Panc1 (cell line): Measurements from ENCODE around the gene TTC21B.

Experiments
- POLR2AphosphoS5 ChIP-seq: IDR thresholded peaks from 2 replicates; pipeline ENCODE4 v1.6.1; 2012; ENCODE audit warnings: mild to moderate bottlenecking, low read depth, low read length, moderate library complexity
- TF ChIP-seq, protein P1 (sequence below): fragments of 450-650 bp; IDR thresholded peaks from 2 replicates; pipeline ENCODE4 v1.5.1; 2017; ENCODE audit warnings: mild to moderate bottlenecking

DNA sequence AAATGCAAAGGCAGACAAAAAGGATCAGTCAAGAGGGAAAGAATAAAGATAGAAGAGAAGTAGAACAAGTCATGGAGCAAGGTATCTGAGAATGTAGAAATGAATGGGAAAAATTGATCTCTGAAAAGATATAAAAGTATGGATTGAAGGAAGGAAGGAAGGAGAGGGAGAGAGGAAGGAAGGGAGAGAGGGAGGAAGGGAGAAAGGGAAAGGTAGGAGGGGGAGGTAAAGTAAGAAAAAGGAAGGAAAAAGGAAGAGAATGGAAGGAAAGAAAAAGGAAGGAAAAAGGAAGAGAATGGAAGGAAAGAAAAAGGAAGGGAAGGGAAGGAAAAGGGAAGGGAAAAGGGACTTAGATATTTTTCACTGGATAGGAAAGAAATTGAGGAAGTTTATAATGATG is 31.5 kb upstream of the TTC21B start:
- TF ChIP-seq, protein P1, sequence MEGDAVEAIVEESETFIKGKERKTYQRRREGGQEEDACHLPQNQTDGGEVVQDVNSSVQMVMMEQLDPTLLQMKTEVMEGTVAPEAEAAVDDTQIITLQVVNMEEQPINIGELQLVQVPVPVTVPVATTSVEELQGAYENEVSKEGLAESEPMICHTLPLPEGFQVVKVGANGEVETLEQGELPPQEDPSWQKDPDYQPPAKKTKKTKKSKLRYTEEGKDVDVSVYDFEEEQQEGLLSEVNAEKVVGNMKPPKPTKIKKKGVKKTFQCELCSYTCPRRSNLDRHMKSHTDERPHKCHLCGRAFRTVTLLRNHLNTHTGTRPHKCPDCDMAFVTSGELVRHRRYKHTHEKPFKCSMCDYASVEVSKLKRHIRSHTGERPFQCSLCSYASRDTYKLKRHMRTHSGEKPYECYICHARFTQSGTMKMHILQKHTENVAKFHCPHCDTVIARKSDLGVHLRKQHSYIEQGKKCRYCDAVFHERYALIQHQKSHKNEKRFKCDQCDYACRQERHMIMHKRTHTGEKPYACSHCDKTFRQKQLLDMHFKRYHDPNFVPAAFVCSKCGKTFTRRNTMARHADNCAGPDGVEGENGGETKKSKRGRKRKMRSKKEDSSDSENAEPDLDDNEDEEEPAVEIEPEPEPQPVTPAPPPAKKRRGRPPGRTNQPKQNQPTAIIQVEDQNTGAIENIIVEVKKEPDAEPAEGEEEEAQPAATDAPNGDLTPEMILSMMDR, result no peak
- no peak for TF ChIP-seq POLR2AphosphoS5
